IgD-negative memory B cell (primary cell): ENCODE results near the gene NEIL1. TPM values are rescaled to one million over a fixed set of nuclear protein-coding genes. Genes with fewer than 3 reads are reported as not detected.

Source experiments
- H3K27ac Mint-ChIP-seq, 3 donors: one replicate each; pipeline ENCODE4 v1.8.0; 2020 to 2022; ENCODE audit warnings: mild to moderate bottlenecking in 3 of 3, mixed read lengths in 3 of 3, moderate library complexity in 1 of 3
- H3K27me3 Mint-ChIP-seq: one replicate; pipeline ENCODE4 v1.8.0; 2021; ENCODE audit warnings: mixed read lengths
- H3K36me3 Mint-ChIP-seq: one replicate; pipeline ENCODE4 v1.8.0; 2020; ENCODE audit warnings: mild to moderate bottlenecking, mixed read lengths
- H3K4me1 Mint-ChIP-seq, 3 donors: one replicate each; pipeline ENCODE4 v1.8.0; 2020 to 2022; ENCODE audit warnings: mixed read lengths in 3 of 3, mild to moderate bottlenecking in 1 of 3
- H3K4me3 Mint-ChIP-seq, 4 donors: one replicate each; pipeline ENCODE4 v1.8.0; 2020 to 2022; ENCODE audit warnings: mild to moderate bottlenecking in 4 of 4, mixed read lengths in 4 of 4, moderate library complexity in 3 of 4
- H3K9me3 Mint-ChIP-seq, 3 donors: one replicate each; pipeline ENCODE4 v1.8.0; 2020 to 2021; ENCODE audit warnings: mixed read lengths in 3 of 3, mild to moderate bottlenecking in 1 of 3
- polyA plus RNA-seq: library from polyadenylated mRNA; unstranded; fragments of 300-500 nt; fragmentation: Illumina TruSeq; gene quantifications from one replicate; pipeline ENCODE4 v1.2.3, GENCODE V29; 2021

Gene NEIL1
- polyA plus RNA-seq, 1 donor from 2014 or later: 16.0 TPM

DNA sequence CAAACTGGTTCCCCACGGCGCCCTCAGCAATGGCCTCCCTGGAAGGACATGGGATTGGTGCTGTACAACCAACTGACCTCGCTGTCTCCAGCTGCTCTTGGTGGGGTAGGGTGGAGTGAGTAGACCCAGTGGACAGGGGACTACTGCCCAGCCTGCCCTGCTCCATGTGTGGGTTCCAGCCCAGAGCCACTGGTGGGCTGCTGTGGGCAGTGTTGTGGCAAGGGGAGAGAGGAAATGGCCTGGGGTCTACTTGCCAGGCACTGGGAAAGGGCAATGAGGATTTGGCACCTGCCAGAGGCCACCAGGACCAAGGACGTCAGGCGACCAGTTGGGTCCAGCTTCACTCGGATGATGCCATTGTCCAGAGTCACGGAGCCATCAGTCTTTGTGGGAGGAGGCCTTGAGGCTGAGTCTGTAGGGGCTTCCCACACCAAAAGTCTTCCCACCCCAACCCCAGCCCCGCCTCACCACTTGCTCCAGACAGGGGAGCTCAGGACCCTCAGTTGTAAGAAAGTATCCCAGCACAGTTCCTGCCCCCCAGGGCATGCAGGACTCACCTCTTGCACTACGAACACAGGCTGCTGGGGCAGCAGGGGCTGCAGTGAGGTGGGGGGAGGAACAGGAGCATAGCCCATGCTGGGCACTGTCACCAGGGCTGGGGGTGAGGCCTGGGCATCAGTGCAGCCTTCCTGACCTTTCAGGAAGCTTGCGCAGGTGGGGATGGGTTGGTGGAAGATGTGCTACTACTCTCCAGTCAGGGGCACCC is 12.1 kb downstream of the NEIL1 start:
- H3K27ac Mint-ChIP-seq: peak overlapping the region in 1 of 3 donors; percentile 35
- no peak overlapping the region for H3K4me3 Mint-ChIP-seq
- H3K4me1 Mint-ChIP-seq: peaks cover 0 to 4% (median 0%) of the 10 kb centered on the region in 3 donors

DNA sequence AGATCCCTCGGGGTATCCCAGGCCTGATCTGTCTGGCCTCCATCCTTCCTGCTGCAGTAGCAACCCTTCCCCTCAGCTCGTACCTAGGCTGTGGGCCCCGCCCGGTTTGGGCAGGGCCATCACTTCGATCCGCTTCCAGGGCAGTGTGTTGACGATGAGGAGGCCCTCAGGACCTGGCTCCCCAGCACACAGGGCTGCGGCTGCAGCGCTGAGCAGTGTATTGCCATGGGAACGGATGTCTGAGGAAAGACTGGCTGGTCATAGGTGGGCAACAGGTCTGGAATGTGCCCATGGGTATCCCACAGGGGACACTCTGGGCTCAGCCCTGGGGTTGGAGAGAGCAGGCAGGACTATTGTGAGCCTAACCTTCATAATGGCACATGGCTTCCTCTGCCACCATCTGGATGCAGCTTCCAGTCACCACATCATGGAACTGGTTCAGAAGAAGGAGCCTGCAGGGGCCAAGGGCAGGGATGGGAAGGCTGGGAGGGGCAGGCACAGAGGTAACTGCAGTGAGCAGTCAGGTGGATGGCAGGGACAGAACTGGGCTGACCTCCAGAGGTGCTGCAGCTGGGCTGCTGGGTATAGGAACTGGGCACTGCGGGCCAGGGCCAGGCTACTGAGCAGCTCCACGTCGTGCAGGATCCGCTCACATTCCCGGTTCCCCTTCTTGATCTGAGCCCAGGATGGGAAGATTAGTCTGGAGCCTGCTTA is 12.9 kb downstream of the NEIL1 start:
- H3K36me3 Mint-ChIP-seq: peaks cover 3% of the 10 kb centered on the region
- no peaks in the 10 kb centered on the region for H3K9me3 Mint-ChIP-seq
- peak overlapping the region in 1 of 3 donors; percentile 16 for H3K27ac Mint-ChIP-seq
- peaks cover 0 to 5% (median 0%) of the 10 kb centered on the region in 3 donors for H3K4me1 Mint-ChIP-seq
- no peak overlapping the region for H3K4me3 Mint-ChIP-seq
- H3K27me3 Mint-ChIP-seq: no peaks in the 10 kb centered on the region

More for the DNA sequence above, 12.1 kb downstream of the NEIL1 start:
- no peaks in the 10 kb centered on the region for H3K9me3 Mint-ChIP-seq
- peaks cover 3% of the 10 kb centered on the region for H3K36me3 Mint-ChIP-seq
- H3K27me3 Mint-ChIP-seq: no peaks in the 10 kb centered on the region

DNA sequence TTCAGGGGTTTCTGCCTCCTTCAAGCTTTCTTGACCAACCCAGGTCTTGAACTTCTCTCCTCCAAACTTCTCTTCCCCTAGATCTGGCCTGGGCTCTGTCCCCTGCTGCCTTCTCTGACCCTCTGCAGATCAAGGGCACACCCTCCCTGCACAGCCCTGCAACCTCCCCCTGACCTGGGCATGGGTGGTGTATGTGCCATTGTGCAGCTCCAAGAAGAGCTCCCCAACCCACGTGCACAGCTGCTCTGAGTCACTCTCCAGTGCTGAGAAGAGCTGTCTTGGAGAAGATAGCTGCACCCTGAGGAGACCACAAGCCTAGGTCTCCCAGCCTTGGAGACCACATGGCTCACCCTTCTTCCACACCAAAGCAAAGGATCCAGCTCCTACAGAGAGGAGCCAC is 13.6 kb downstream of the NEIL1 start:
- Mint-ChIP-seq H3K27ac (no peak overlapping the region), H3K27me3 (no peaks in the 10 kb centered on the region)

DNA sequence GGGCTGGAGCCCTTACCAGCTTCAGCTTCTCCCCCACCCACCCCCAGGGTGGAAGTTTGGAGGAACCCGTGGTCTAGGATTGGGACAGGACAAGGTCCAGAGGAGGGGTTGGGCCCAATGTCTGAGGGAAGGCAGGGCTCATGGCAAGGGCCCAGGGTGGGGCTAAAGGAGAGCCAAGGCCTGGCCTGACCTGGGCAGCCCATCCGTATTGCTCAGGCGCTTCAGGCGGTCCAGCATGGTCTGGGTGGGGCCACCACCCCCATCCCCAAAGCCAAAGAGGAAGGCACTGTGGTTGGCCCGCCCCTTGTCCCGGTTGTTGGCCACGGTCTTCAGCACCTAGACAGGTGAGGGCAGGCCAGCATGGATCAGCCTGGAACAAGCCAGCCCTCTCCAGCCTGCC is 14.0 kb downstream of the NEIL1 start:
- H3K4me3 Mint-ChIP-seq: peak overlapping the region in 1 of 4 donors; percentile 18
- peaks cover 4% of the 10 kb centered on the region for H3K36me3 Mint-ChIP-seq
- no peak overlapping the region for H3K27ac Mint-ChIP-seq
- H3K9me3 Mint-ChIP-seq: no peaks in the 10 kb centered on the region
- peaks cover 0 to 3% (median 0%) of the 10 kb centered on the region in 3 donors for H3K4me1 Mint-ChIP-seq
- H3K27me3 Mint-ChIP-seq: no peaks in the 10 kb centered on the region

More for the DNA sequence above, 13.6 kb downstream of the NEIL1 start:
- Mint-ChIP-seq H3K4me3 (peak overlapping the region in 1 of 4 donors; percentile 18), H3K36me3 (peaks cover 4% of the 10 kb centered on the region), H3K4me1 (peaks cover 0 to 3% (median 0%) of the 10 kb centered on the region in 3 donors), H3K9me3 (no peaks in the 10 kb centered on the region)

DNA sequence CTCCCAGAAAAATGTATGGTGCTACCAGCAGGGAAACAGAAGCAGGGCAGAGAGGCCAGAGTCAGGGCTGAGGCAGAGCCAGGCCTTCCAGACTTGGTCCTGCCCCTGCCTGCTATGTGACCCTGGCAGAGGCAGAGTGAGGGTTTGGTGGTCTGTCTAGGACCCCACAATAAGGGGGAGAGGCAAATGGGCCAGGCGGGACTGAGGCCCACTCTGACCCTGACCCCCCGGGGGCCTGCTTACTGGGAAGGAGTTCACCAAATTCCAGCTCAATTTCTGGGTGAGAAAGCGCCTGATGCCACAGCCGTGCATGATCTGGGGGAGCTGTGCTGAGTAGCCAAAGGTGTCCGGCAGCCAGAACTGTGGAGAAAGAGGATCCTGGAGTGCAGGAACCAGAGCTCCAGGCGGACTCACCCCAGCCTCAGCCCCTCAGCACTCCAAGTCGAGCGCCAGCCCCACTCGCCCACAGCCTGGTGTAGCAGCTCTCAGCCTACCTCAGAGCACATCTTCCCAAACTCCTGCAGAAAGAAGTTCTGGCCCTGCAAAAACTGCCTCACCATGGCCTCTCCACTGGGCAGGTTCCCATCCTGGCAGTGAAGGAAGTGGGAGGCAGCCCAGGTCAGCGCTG is 14.6 kb downstream of the NEIL1 start:
- H3K36me3 Mint-ChIP-seq: peaks cover 4% of the 10 kb centered on the region
- no peak overlapping the region for H3K27ac Mint-ChIP-seq
- H3K4me3 Mint-ChIP-seq: no peak overlapping the region
- no peaks in the 10 kb centered on the region for H3K9me3 Mint-ChIP-seq
- peaks cover 0 to 3% (median 0%) of the 10 kb centered on the region in 3 donors for H3K4me1 Mint-ChIP-seq
- H3K27me3 Mint-ChIP-seq: no peaks in the 10 kb centered on the region

DNA sequence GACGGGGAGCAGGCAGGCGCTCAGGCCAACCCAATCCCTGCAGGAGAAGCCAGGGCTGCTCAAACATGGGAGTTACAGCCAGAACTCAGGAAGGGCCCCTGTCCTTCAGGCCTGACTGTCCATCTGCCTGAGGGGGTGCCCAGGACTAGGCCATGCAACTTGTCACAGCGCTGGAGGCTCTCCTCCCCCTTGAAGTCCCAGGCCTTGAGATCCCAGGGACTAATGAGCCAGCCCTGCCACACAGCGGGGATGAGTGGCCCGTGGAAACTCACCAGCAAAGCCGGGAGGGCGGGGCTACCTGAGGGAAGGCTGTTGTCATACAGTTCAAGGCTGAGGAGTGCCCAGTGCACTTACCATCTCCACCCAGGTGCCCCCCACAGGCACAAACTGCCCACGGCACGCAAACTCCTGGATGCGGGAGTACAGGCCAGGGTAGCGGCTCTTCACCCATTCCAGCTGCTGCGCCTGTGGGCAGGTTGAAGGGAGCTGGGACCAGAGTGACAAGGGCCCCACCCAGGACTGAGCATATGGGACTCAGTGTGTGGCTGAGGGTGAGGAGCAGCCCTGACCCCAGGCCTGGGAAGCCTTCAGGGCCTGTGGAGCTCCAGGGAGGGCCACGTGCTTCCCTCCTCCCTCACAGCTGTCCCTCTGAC is 15.3 kb downstream of the NEIL1 start:
- Mint-ChIP-seq H3K9me3 (no peaks in the 10 kb centered on the region), H3K4me3 (no peak overlapping the region), H3K27ac (no peak overlapping the region), H3K36me3 (peaks cover 4% of the 10 kb centered on the region), H3K27me3 (no peaks in the 10 kb centered on the region), H3K4me1 (peaks cover 0 to 3% (median 0%) of the 10 kb centered on the region in 3 donors)

DNA sequence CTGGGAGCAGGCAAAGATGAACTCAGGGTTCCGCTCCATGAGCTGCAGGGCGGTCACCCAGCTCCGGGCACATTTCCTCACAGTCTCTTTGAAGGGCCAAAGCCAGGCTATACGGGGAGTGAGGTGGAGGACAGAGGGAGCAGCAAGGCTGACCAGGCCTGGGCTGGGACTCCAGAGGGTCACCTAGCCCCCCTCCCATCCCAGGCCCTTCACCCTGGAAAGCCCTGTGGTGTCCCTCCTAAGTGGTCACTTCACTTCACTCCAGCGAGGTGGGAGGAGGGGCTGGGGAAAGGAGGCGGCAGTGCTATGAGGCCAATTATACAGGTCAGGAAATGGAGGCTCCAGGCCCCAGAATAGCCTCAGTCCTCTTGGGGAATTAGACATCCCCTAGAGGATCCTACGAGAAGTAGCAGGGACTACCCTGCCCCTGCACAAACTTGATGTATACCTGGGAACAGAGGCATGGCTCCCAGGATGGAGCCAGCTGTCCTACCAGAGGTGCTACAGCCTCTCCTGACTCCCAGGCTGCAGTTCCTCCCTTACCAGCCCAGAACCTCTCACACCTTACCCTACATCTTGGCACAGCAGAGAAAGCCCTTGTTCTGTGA is 15.9 kb downstream of the NEIL1 start:
- H3K27me3 Mint-ChIP-seq: no peaks in the 10 kb centered on the region
- H3K27ac Mint-ChIP-seq: no peak overlapping the region
- H3K4me1 Mint-ChIP-seq: peaks cover 0 to 5% (median 3%) of the 10 kb centered on the region in 3 donors
- no peaks in the 10 kb centered on the region for H3K9me3 Mint-ChIP-seq
- H3K4me3 Mint-ChIP-seq: peak overlapping the region in 1 of 4 donors; percentile 68
- H3K36me3 Mint-ChIP-seq: peaks cover 4% of the 10 kb centered on the region

DNA sequence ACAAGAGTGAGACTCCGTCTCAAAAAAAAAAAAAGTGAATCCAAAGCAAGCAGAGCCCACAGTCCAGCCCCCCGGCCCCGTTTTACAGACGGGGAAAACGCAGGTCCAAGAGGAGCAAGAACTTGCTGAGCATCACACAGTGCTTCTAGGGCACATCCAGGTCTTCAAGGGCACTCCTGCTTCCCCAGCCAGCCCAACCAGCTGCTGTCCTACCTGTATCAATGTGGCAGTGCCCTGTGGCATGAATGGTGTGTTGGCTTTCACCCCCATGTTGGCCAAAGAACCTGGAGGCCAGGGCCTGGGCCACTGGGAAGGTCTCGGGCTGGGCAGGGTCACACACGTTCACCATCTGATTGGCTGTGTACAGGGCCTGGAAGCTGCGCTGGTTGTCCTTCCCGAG is 16.9 kb downstream of the NEIL1 start:
- no peaks in the 10 kb centered on the region for H3K27me3 Mint-ChIP-seq
- H3K4me3 Mint-ChIP-seq: no peak overlapping the region
- H3K4me1 Mint-ChIP-seq: peaks cover 3 to 6% (median 6%) of the 10 kb centered on the region in 3 donors
- peak overlapping the region in 1 of 3 donors; percentile 45 for H3K27ac Mint-ChIP-seq
- no peaks in the 10 kb centered on the region for H3K9me3 Mint-ChIP-seq
- peaks cover 4% of the 10 kb centered on the region for H3K36me3 Mint-ChIP-seq

DNA sequence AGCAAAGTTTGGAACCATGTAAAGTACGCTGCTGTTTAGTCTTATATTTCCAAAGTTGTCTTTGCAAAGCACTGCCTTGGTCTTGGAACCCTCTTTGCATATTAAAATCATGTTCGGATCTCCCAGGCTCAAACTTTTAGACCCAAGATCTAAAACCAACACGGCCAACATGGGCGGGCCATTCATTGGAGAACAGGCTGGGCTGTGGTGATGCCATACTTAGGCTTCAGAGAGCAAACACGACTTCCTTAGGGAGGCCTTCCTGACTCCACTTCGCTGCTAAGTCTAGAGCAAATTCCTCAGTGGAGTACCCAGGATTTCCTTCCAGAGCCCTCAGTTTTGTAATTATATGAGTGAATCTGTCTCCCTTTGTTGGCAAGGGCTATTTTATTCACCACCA is 18.0 kb downstream of the NEIL1 start:
- no peaks in the 10 kb centered on the region for H3K27me3 Mint-ChIP-seq
- H3K36me3 Mint-ChIP-seq: peaks cover 4% of the 10 kb centered on the region
- H3K27ac Mint-ChIP-seq: no peak overlapping the region
- no peaks in the 10 kb centered on the region for H3K9me3 Mint-ChIP-seq
- peak overlapping the region in 1 of 4 donors; percentile 3 for H3K4me3 Mint-ChIP-seq
- H3K4me1 Mint-ChIP-seq: peaks cover 8 to 17% (median 10%) of the 10 kb centered on the region in 3 donors

DNA sequence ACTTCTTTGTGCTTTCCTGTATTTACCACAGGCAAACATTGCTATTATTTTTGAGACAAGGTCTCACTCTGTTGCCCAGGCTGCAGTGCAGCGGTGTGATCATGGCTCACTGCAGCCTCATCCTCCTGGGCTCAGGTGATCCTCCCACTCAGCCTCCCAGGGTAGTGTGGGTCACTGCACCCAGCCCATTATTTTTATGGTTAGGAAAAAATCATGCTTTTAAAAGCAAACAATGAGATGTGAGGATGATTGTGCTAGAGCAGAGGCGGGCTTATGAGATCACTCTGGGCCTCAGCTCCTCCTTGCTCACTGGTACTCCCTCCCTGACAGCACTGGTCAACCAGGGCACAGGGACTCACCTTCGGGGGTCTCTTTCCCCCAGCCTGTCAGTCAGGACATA is 19.3 kb downstream of the NEIL1 start:
- peaks cover 4% of the 10 kb centered on the region for H3K36me3 Mint-ChIP-seq
- H3K4me1 Mint-ChIP-seq: peaks cover 8 to 19% (median 10%) of the 10 kb centered on the region in 3 donors
- no peaks in the 10 kb centered on the region for H3K9me3 Mint-ChIP-seq
- no peak overlapping the region for H3K4me3 Mint-ChIP-seq
- H3K27ac Mint-ChIP-seq: no peak overlapping the region
- H3K27me3 Mint-ChIP-seq: no peaks in the 10 kb centered on the region

DNA sequence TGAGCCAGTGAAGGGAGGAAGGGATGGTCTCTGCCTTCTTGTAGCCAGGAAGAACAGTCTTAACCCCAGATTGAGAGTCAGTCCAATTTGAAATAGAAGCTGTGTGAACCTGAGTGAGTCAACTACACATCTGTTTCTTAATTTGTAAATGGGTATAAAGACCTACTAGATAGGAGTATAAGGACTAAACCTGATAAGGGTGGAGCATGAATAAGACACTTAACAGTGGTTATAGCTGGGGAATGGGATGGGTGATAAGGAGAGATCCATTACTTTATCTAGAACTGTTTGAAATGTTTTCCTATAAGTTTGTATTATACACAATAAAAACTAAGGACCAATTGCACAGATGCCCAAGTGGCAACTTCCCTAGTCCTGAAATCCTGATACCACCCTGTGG is 20.2 kb downstream of the NEIL1 start:
- peak overlapping the region; percentile 97 to 100 (median 99) for H3K27ac Mint-ChIP-seq
- H3K9me3 Mint-ChIP-seq: no peaks in the 10 kb centered on the region
- H3K36me3 Mint-ChIP-seq: peaks cover 4% of the 10 kb centered on the region
- H3K4me1 Mint-ChIP-seq: peaks cover 8 to 19% (median 10%) of the 10 kb centered on the region in 3 donors
- peak overlapping the region in 3 of 4 donors; percentile 94 to 97 (median 96) for H3K4me3 Mint-ChIP-seq
- H3K27me3 Mint-ChIP-seq: no peaks in the 10 kb centered on the region

DNA sequence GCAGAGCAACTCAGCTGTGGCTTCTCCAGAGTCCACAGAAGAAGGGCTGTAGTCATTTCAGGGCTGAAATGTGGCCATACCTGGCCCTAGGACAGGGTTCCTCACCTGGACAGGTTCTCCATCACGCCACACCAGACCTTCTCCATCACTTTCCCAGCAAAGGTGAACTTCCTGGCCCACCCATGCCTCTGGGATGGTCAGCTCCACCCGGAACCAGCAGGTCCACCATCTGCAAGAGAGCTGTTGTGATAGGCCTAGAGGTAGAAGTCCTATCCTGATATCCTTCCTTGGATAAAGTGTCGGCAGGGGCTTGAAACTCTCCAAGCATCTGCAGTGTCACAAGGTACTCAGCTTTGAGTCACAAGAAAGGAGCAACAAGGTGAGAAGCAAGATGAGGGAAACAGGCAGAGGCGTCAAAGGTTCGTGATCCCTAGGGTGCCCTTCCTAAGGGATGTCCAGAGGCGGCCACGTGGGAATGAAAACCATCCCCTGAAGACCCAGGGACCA is 20.6 kb downstream of the NEIL1 start:
- H3K27me3 Mint-ChIP-seq: no peaks in the 10 kb centered on the region
- peaks cover 8 to 19% (median 10%) of the 10 kb centered on the region in 3 donors for H3K4me1 Mint-ChIP-seq
- H3K9me3 Mint-ChIP-seq: no peaks in the 10 kb centered on the region
- peak overlapping the region; percentile 90 to 97 (median 95) for H3K4me3 Mint-ChIP-seq
- peak overlapping the region; percentile 97 to 100 (median 99) for H3K27ac Mint-ChIP-seq
- H3K36me3 Mint-ChIP-seq: peaks cover 4% of the 10 kb centered on the region

DNA sequence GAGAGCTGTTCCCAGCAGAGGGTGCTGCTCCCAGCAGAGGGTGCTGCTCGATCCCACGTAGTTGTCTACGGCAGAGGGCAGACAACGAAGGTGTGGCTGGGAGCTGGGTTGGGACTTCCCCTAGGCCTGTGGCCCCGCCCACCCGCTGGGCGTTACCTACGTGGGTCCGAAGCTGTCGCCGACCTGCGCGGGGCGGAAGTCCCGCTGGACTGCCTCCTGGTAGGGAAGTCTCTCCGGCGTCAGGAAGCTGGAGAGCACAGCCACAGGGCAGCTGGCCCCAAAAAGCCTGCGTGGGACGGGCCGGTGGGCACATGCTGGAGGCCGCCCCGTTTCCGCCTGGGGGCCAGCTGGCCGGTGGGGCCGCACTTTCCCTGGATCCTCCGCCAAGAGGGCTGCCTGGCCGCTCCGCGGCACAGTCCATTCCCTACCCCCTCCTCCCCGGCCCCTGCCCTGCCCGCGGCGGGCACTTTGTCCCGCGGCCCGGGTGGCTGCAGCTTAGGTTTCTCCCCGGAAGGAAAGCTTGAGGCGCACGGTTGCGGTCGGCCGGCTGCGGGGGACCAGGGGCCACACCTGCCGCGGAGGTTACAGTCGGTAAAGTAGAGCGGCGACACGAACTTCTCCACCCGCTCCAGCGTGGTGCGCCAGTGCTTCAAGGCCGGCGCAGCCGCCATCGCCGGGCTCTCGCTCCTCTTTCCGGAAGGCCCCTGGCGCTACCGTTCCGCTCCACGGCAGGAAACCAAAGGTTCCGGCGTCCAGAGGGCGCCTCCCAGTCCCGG is 21.3 kb downstream of the NEIL1 start, which contains the start of gene MAN2C1:
Gene MAN2C1, minus strand, starts transcription at position 695 of the 776 bp plus-strand sequence. Its CDS starts 24 bp downstream, at position 671.
- Mint-ChIP-seq H3K27me3 (no peaks in the 10 kb centered on the region), H3K4me1 (peaks cover 8 to 19% (median 10%) of the 10 kb centered on the region in 3 donors), H3K36me3 (peaks cover 4% of the 10 kb centered on the region), H3K9me3 (no peaks in the 10 kb centered on the region), H3K27ac (peak within 1 kb of the TSS; percentile 97 to 100 (median 99)), H3K4me3 (peak within 1 kb of the TSS; percentile 90 to 97 (median 95))
